Stimulated activated CD4-positive, alpha-beta T cell treated with anti-CD3 and anti-CD28 coated beads, Interleukin-1b, Interleukin-23, amount 100 ng/mL, for 48 hours (primary cell): ENCODE measurements around the gene C17orf50.
"Not testable (repeated sequence)": the region's sequence is repeated elsewhere in the genome, so short reads cannot be mapped to it uniquely, and the experiment has no call there.

Experiments
- DNase-seq: peaks from one replicate; pipeline ENCODE4 v3.0.0-alpha.2; 2020

Gene C17orf50

DNA sequence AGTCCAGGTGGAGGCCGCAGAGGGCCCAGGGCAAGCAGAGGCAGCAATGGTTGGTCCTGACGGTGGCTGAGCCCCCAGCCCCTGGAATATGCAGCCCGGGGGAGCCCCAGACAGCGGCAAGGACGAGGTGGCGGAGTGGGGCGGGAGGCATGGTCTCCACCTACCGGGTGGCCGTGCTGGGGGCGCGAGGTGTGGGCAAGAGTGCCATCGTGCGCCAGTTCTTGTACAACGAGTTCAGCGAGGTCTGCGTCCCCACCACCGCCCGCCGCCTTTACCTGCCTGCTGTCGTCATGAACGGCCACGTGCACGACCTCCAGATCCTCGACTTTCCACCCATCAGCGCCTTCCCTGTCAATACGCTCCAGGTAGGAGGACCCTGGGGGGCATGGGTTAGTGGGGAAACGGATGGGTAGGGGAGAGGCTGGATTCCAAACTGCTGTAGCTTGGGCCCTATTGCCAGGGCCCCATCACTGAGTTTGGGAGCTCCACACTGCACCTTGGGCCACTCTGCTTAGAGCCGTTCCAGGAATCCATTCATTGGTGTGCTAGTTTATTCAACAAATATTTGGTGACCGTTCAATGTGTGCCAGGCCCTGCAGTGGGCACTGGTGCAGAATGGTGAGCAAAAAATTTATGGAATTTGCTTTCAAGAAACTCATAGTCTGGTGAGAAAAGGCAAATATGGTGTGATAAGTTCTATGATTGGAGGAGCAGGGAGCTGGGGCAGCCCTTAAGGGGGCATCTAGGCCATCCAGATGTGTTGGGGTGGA, 25.5 kb upstream of the C17orf50 start:
- no peak for DNase-seq

DNA sequence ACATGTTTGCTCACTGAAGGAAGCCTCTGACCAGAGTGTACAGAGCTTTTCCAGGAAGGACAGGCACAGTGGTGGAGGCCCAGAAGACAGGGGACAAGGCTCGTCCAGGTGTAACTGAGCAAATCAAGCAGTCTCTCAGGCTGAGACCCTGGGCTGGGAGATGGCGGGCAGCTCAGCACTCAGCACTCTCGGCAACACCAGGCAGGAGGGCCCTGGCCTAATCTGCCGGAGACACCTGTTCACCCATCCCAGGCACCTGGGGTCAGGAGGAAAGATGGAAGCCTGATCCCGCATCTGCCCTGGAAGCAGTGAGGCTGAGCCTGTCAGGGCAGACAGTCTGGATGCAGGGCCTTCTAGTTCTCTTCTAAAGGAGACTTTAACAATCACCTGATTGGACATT, 24.5 kb upstream of the C17orf50 start:
- DNase-seq: no peak

DNA sequence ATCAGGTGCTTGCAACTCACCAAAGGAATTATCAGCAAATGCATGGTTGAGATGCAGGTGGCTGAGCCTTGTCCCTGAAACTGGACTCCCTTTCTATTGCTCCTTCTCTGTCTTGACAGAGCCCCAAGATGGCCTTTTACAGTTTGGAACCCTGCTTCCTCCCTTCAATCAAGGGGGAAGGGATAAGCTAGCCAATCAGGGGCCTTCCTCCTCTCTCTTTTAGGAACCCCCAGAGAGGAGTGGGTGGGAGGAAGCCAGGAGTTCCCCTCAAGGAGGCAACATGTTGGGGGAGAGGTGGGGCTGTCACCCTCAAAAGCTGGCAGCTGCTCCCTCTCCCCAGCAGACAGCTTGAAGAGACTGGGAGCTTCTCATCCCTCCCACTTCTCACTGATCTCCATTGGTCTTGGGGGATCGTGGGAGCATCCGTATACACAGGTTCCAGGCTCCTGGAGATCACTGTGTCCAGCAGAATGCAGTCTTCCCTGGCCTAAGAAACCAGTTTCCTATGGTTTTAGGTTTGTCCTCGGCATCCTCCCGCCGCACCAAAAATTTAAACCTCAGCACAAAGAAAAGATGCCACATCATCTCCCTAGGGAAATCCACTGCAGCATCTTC, 22.1 kb upstream of the C17orf50 start:
- no peak for DNase-seq

DNA sequence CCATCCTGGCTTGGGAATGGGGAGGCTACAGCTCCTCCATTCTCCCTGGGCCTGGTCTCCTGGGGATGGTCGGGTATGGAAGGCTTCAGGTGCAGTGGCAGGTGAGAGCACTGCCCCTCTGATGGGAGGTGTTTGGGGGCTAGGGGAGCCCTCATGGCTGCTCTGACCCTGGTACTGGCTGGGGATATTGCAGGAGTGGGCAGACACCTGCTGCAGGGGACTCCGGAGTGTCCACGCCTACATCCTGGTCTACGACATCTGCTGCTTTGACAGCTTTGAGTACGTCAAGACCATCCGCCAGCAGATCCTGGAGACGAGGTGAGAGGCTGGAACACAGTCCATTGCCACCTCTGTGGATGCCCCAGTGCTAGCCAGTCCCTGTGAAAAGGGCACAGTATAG, 20.5 kb upstream of the C17orf50 start:
- DNase-seq: no peak

DNA sequence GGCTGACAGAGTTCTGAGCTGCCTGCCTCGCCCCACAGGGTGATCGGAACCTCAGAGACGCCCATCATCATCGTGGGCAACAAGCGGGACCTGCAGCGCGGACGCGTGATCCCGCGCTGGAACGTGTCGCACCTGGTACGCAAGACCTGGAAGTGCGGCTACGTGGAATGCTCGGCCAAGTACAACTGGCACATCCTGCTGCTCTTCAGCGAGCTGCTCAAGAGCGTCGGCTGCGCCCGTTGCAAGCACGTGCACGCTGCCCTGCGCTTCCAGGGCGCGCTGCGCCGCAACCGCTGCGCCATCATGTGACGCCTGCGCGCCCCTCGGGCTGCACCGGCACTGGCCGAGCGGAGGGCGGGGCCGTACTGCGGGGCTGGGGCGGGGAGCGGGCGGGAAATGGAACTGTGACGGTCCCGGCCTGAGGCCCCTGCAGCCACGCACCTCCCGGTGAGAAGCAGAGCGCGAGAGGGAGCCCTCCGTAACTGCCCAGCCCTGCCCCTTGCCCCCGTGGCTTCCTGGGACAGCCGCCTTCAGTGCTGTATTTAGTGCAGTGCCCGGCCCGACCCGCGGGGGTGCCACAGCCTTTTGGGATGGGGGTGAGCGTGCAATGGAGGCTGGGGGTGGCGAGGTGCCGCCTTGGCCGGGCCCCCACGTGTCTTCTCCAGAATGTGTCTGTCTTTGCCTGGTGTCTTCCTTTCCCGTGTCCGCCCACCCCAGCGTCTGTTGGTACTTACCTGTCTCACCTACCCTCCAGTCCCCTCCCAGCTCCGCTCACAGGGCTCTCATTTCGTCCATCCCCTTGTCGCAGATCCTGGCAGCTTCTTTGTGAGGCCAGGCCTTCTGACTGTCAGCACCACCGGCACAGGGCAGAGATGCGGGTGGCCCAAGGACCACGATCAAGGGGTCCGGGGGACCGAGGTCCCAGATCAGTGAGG, 19.4 kb upstream of the C17orf50 start:
- DNase-seq: peak; percentile 21

DNA sequence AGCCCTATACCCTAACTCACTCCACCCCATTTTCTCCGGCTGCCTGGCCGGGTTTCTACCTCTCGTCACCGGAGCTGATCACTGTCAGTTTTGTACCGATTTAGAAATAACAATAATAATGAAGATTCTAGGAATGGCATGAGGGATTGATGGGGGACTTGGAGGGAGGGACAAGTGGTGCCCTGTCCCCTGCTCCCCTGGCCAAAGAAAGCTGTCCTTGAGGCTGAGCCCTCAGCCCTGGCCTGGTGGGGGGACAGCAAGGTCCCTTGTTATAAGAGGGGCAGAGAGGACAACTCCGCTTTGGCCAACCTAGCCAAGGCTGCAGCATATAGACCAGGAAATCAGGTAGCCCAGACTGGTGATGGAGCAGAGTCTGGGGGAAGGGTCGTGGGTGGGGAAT, 18.2 kb upstream of the C17orf50 start:
- DNase-seq: no peak

DNA sequence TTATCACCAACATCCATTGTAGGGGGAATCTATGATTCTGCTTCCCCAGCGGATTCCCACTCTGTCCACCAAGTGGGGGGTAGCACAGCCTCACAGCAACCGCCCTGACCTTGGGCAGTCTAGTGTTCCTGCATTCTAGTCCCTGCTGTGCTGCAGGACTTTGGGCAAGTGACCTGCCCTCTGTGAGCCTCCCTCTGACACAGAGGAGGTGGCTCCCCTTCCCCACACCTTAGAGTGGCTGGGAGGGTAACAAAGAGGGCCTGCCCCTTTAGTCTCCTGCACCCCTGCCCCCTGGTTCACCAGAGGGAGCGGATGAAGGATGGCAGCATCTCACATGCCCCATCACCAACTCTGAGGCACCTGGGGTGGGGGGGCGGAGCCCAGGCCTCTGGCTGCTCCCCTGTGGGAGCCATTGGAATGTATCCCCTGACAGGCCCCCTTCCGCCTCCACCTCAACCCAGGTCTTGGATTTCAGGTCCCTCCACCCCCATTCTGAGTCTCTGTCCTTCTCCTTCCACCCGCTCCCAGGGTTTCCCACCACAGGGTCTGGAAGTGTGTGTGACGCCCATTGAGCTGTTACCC, 17.7 kb upstream of the C17orf50 start:
- no peak for DNase-seq

DNA sequence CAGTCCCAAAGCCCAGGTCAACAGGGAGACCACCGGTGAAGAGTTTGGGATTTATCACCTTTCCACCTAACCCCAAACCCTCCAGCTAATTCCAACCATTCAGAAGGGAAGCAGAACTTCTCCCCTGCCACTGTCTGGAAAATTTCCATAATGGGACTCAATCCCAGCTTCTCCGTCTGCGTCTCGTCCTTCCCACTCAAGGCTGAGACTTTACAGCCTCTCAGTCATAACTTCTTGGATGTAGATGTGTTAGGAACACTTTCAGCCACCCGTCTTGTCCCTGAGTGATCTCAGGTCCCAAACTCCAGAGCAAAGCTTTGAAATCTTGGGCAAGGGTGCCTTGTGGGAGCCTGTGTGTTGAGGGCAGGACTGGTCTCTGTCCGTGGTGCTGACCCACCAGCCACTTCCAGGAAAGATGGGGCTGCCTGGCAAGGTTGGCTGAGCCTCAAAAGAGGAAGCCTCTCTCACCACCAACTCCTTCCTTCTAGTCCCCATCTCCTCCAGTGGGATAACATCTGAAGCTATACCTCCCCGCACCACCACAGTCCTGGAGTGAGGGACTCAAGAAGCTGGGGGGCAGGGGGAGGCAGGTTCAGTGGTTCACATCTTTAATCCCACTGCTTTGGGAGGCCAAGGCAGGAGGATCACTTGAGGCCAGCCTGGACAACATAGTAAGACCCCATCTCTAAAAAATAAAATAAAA, 16.9 kb upstream of the C17orf50 start:
- no peak for DNase-seq

DNA sequence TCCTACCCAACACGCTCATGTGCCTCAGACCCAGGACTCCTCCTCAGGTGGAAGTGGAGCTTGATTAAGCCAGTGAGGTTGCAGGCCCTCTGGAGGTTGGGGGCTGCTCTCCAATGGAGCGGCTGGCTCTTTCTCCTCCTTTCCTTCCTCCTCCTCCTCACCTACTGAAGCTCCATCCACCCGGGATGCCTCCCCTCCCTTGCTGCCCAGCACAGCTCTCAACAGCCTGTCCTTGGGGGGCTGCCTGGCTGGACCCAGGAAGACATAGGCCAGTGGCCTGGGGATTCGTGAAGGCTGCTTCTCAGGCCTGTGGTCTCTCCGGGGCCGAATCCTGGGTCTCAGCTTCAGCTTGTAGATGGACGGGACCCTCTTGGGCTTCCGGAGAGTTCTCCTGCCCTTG, 15.9 kb upstream of the C17orf50 start:
- no peak for DNase-seq

DNA sequence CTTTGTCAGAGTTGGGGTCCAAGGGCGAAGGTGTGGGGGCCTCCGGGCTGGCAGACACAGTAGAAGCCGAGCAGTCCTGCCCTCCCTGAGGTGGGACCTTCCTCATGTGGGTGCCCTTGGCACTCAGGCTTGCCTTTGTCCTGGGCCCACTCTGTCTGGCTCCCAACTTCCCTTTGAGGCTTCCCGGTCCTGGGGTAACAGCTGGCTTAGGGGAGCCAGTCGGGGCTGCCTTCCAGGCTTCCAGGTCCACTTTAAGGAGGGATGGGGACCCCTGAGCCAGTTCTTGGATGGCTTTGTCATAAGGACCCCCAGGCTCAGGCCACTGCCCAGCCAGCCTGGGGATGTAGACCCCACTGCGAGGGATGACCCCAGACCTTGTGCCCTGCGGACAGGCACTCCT, 15.4 kb upstream of the C17orf50 start:
- no peak for DNase-seq

DNA sequence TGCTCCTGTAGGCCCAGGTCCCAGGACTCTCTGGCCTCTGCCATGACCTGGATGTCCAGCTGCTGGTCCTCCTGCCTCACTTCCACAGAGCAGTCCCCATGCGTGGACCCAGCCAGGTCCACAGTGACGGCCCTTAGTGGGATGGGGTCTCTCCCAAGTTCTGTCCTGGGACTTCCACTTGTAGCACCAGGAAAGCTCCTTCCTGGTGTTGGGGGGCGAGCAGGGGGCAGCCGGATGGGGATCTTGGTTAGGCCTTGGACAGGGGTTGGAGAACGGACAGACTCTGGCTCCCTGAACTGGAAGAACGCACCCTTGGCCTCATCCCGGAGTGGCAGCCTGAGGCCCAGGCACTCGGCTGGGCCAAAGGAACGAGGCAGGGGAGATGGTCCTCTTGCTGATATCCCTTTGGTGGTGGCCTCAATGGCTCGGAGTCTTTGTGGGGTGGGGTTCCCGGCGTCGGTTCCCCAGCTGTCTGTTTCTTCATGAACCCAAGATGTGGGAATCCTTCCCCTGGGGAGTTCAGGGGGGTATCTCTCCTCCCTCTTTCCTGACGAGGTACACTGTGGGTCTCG, 14.9 kb upstream of the C17orf50 start:
- no peak for DNase-seq

DNA sequence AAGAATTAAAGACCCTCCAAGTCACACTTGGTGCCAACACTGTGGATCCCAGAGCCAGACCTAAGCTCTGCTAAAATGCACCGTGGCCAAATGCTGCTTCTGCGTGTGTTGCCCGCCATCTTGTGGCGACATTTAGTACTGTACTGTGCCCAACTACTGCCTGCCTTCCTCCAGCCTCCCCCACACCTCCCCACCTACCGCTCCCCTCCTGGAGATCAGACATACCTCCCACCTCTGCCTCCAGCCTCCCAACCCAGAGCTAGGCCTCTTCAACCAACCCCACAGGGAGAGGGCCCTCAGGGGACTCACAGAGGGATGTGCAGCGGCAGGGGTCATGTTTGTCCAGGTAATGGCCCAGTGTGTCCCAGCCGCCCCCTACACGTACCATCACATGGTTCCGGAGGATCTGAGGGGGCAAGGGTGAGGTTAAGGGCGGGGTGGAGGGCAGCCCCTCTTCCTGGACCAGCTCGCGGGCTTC, 13.1 kb upstream of the C17orf50 start:
- DNase-seq: peak; percentile 77

DNA sequence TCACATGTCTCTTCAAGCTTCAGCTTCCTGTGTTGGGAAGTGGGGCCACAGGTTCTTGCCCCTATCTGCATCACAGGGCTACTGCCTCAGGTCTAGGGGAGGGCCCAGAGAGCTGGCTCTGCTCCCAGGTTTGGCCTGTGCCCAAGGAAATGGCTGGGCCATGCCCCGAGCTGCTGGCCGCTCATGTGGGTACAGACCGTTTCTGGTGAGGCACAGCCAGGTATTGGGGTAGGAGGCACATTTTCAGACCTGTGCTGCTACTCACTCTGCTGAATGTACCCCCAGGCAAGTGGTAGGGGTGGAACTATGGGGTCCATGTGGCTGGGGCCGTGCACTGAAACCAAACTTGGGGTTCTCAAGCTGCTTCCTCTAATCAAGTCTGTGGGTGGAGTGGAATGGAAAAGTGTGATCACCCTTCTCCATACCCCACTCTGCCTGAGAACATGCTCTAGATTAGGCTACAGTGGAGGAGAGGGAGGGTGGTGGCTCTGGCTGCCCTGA, 12.3 kb upstream of the C17orf50 start:
- no peak for DNase-seq

DNA sequence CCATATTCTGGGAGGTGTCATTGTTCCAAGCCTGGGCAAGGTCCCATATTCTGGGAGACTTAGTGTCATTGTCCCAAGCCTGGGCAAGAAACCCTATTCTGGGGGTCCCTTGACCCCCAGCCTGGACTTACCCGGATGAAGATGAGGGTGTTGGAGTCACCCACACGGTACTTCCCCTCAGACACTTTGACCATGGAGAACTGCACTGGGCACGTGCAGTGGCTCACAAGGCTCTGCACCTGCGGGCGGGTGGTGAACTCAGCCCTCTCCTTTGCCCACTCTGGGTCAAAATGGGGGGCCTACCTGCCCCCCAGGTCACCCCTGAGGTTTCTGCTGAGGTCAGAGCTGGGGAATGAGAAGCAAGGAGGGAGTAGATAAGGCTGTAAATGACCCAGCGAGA, 11.7 kb upstream of the C17orf50 start:
- no peak for DNase-seq

DNA sequence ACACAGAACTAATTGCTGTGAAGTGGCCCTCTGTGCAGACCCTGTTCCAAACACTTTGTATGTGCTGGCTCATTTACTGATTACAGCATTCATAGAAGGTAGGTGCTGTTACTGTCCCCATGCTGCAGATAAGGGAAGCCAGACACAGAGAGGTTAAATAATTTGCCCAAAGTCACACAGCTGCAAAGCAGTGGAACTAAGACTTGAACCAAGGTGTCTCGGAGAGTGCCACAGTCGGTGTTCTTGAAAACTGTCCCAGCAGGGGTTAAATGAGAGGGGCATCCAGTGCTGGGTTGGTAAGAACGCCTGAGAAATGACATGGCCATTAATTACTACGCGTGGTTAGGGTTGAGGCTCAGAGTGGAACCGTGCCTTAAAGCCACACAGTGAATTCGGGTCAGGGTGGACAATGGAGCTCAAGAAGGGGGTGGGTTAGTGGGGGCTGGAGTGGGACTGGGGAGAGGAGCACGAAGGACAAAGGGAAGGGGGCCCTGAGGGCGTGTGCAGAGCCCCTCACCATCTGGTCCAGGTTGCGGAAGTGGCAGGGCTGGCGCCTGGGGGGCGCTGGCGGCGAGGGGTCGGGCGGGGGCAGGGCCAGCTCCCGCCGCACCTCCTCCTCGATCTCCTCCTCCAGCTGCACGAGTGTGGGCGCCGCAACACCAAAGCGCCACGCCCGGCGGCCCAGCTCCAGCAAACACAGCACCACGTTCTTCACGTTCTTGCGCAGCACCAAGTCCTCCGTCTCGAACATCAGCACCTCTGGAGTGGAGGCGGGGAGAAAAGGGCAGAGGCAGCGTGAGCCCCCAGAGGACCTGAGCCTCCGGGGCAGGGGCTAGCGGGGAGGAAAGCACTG, 10.9 kb upstream of the C17orf50 start:
- DNase-seq: no peak

DNA sequence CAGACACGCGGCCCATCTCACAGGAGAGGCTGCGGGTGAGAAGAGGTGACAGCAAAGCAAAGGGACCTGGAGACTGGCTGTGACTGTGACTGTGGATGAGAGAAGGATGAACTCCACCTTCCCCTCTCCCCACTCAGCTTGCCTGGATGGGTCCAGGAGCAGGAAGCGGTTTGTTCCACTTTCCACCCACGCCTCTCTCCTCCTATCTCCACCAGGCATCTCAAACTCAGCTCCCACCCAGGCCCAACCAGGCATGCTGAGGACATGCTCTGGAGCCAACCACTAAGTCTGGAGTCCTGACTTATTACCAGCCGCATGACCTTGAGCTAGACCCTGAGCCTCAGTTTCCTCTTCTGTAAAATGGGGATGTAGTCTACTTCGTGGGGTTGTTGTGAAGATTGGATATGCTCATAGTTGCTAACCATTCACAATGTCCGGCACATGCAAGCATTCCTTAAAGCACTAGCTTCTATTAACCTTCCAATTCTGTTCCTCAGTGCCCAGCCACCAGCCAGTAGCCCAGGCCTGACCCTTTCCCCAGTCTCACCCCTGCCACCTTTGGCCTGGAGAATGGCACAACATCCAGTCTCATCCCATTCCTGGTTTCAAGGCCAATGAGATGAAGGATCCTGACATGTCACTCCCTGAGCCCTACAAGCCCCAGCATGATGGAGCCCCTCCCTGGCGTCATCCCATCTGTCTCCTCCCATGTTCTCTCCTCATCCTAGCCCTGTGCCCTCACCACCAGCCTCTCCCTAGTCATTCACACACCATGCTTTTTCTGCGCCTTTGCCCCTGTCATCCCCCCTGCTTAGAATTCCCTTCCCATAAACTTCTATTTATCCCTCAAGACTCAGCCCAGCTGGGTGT, 9.9 kb upstream of the C17orf50 start:
- DNase-seq: no peak

DNA sequence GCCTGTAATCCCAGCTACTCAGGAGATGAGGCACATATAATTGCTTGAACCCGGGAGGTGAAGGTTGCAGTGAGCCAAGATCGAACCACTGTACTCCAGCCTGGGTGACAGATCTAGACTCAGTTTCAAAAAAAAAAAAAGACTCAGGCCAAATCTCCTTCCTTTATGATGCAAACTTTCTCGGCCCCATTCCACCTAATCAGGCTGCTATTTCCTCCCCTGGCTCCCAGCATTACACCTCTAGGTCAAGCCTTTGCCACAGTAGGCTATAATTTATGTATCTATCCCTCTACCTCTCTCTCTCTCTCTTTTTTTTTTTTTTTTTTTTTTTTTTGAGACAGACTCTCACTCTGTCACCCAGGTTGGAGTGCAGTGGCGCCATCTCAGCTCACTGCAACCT, 9.1 kb upstream of the C17orf50 start:
- not testable (repeated sequence) for DNase-seq

DNA sequence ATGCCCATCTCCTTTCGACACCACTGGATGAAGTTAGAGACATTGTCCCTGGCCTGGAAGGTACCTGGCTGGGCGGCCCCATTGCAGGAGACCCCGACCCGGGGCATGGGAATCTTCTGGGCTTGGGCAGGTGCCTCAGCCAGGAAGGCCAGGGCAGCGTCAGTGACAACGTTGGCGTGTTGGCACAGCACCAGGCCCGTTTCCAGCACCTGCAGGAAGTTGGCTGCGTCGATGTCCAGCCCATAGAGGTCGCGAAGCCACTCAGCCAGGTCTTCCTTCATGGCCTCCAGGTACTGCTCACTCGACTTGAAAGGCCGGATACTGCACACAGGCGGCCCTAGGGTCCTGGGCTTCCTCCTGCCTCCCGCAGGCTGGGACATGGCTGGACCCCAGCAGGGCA, 8.2 kb upstream of the C17orf50 start:
- no peak for DNase-seq

DNA sequence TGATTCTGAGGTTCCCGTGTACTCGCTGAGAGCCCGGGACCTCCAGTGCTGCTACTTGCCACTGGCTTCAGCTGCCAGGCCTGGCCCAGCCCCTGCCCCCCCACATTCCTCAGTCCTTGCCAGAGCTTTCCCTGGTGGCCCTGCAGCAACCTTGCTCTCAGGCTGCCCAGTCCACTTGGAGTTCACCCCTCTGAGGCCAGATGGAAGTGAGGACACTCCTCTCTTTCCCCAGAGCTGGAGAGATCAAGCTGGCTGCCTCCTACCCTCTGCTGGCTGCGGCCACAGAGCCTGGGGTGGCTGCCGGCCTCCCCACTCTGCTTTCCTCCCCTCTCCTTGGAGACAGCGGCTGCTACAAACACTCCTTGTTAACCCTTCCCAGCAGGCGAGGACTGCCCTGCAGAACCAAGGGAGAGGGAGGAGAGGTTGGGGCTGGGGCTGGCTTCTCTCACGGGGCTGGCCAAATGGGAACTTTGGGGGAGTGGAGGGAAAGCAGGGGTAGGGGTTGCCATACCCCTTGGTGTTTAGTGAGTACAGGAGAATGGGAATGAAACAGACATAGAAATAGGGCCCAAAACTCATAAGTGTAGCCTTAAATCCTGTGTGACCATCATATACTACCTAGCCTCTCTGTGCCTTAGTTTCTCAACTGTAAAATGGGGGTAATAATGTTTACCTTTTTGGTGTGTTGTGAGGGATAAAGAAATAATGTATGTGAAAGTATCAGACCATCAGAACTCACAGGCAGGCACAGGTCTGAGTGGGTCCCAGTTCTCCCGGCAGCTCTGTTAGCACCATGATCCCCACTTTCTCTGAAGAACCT, 7.5 kb upstream of the C17orf50 start, which contains the start of gene GAS2L2:
GAS2L2 (minus strand) TSS at position 295 of the 820 bp plus-strand sequence. CDS start 389 bp downstream, outside the sequence.
- no peak for DNase-seq
